ENCODE results near the gene CDK6. TPM values are rescaled to one million over a fixed set of nuclear protein-coding genes. Genes with fewer than 3 reads are reported as not detected.

CDK6 gene
- total RNA-seq, 1 experiment from 2014 or later = 10.5 TPM

GRCh38 chr7:92874567-92874966, 38.2 kb upstream of the CDK6 start:
- no peak for DNase-seq (ENCODE audit: low spot score)
- intact Hi-C loops (cut with micrococcal nuclease; ENCODE audit: unreplicated experiment) = no loop called here
- BruUV-seq (replicated peaks) = no TSS peak
- Histone ChIP-seq H3K27me3 (replicated peaks; ENCODE audit: insufficient read depth, low read depth, low read length, poor library complexity) (peaks cover 5% of the 10 kb centered on the region), H3K27ac (ENCODE audit: low read depth, low read length, poor library complexity, severe bottlenecking) (no peak overlapping the region), H3K9me3 (ENCODE audit: low read depth, low read length, poor library complexity, severe bottlenecking) (no peaks in the 10 kb centered on the region), H3K4me1 (ENCODE audit: insufficient read depth, low read length, poor library complexity, severe bottlenecking) (no peaks in the 10 kb centered on the region), H3K36me3 (ENCODE audit: insufficient read depth, low read length, poor library complexity, severe bottlenecking) (no peaks in the 10 kb centered on the region), H3K4me3 (ENCODE audit: low read depth, low read length, poor library complexity, severe bottlenecking) (no peak overlapping the region)
- TF ChIP-seq CTCF (conservative IDR thresholded peaks at IDR 0.05; ENCODE audit: low read depth, low read length) = no peak
- TF ChIP-seq EZH2 (IDR thresholded peaks at IDR 0.05; ENCODE audit: borderline replicate concordance, low read depth, low read length, poor library complexity, severe bottlenecking) = no peak
- POLR2A ChIA-PET (ENCODE audit: low non-redundant PET) = no interaction called here
- CTCF ChIA-PET = no interaction called here

- ChIA-PET POLR2A (ENCODE audit: low non-redundant PET) (interaction anchor here (0.8 kb wide), 1 partner anchor 144 kb away, joined by 4 read pairs; no protein-coding TSS in a partner anchor), CTCF (no interaction called here)
- no peak overlapping the region for H3K27ac ChIP-seq (ENCODE audit: low read depth, low read length, poor library complexity, severe bottlenecking)
- H3K9me3 ChIP-seq (ENCODE audit: low read depth, low read length, poor library complexity, severe bottlenecking) = no peaks in the 10 kb centered on the region
- H3K4me3 ChIP-seq (ENCODE audit: low read depth, low read length, poor library complexity, severe bottlenecking) = no peak overlapping the region
- DNase-seq (ENCODE audit: low spot score) = no peak
- peaks cover 5% of the 10 kb centered on the region for H3K27me3 ChIP-seq (replicated peaks; ENCODE audit: insufficient read depth, low read depth, low read length, poor library complexity)
- BruUV-seq (replicated peaks) = no TSS peak
- no peak for TF ChIP-seq EZH2 (IDR thresholded peaks at IDR 0.05; ENCODE audit: borderline replicate concordance, low read depth, low read length, poor library complexity, severe bottlenecking)
- no peak for TF ChIP-seq CTCF (conservative IDR thresholded peaks at IDR 0.05; ENCODE audit: low read depth, low read length)
- no peaks in the 10 kb centered on the region for H3K4me1 ChIP-seq (ENCODE audit: insufficient read depth, low read length, poor library complexity, severe bottlenecking)
- intact Hi-C loops (cut with micrococcal nuclease; ENCODE audit: unreplicated experiment) = no loop called here
- H3K36me3 ChIP-seq (ENCODE audit: insufficient read depth, low read length, poor library complexity, severe bottlenecking) = no peaks in the 10 kb centered on the region
These were observed 37.4 kb upstream of the CDK6 start for GRCh38 chr7:92873776-92874175.

- no TSS peak for BruUV-seq (replicated peaks)
- TF ChIP-seq EZH2 (IDR thresholded peaks at IDR 0.05; ENCODE audit: borderline replicate concordance, low read depth, low read length, poor library complexity, severe bottlenecking) (no peak), CTCF (conservative IDR thresholded peaks at IDR 0.05; ENCODE audit: low read depth, low read length) (no peak)
- intact Hi-C loops (cut with micrococcal nuclease; ENCODE audit: unreplicated experiment) = no loop called here
- Histone ChIP-seq H3K27me3 (replicated peaks; ENCODE audit: insufficient read depth, low read depth, low read length, poor library complexity) (peaks cover 5% of the 10 kb centered on the region), H3K4me1 (ENCODE audit: insufficient read depth, low read length, poor library complexity, severe bottlenecking) (no peaks in the 10 kb centered on the region), H3K9me3 (ENCODE audit: low read depth, low read length, poor library complexity, severe bottlenecking) (no peaks in the 10 kb centered on the region), H3K27ac (ENCODE audit: low read depth, low read length, poor library complexity, severe bottlenecking) (no peak overlapping the region), H3K36me3 (ENCODE audit: insufficient read depth, low read length, poor library complexity, severe bottlenecking) (no peaks in the 10 kb centered on the region), H3K4me3 (ENCODE audit: low read depth, low read length, poor library complexity, severe bottlenecking) (no peak overlapping the region)
- no peak for DNase-seq (ENCODE audit: low spot score)
- POLR2A ChIA-PET (ENCODE audit: low non-redundant PET) = no interaction called here
- CTCF ChIA-PET = no interaction called here
These were observed 36.3 kb upstream of the CDK6 start for GRCh38 chr7:92872701-92873100.

Data from A673 (cell line).